ENCODE data around the gene ENO2. TPM values are rescaled to one million over a fixed set of nuclear protein-coding genes. Genes with fewer than 3 reads are reported as not detected.
"Not testable (repeated sequence)": the region's sequence is repeated elsewhere in the genome, so short reads cannot be mapped to it uniquely, and the experiment has no call there.

Gene ENO2
- total RNA-seq, 4 donors from 2014 or later, result 5.0 to 8.0 (median 5.5) TPM

DNA sequence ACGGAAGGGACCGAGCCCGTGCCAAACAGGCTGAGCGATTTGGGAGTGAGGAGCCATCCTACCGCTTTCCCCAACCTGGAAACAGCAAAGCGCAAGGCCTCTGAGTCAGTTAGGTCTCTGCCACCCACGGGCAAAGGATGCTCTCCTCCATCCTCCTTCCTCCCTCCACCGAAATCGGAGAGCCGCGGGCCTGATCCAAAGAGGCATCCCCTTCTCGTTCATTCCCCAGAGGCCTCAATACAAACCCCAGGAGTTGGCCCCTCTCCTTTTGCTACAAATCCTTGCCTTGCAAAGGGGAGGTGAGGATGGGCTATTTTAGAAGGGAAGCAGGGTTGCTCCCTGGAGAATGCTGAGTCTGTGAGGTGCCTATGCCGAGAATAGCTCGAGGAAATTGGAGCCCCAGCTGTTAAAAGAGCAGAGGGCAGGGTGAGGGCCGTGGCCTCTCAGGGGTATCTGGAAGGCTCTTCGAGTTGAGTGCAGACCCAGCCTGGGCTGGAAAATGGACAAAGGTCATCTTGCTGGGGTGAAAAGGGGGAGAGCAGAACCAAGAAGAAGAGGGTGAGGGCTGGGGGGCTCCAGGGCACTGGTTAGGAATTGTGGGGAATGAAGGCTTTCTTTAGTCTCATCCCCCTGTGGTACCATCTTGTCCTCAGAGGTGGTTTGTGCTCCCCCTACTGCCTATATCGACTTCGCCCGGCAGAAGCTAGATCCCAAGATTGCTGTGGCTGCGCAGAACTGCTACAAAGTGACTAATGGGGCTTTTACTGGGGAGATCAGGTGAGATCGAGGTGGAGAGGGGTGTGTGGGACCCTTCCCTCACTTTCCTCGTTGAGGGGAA, 46.0 kb upstream of the ENO2 start:
- Histone ChIP-seq H3K4me1 (peaks cover 35 to 62% (median 41%) of the 10 kb centered on the region in 3 donors), H3K27me3 (no peaks in the 10 kb centered on the region), H3K36me3 (peaks cover 18 to 60% (median 19%) of the 10 kb centered on the region in 3 donors), H3K27ac (peak overlapping the region; percentile 94 to 100 (median 98)), H3K9me3 (no peaks in the 10 kb centered on the region), H3K4me3 (peak overlapping the region; percentile 90 to 100 (median 96))
- intact Hi-C loops (cut with DNase I), result no loop called here
- 12 to 14% methylated on average over 7 to 14 of the region's 22 CpGs for WGBS, 2 donors
- DNase-seq, result no peak
- TF ChIP-seq, protein P1, sequence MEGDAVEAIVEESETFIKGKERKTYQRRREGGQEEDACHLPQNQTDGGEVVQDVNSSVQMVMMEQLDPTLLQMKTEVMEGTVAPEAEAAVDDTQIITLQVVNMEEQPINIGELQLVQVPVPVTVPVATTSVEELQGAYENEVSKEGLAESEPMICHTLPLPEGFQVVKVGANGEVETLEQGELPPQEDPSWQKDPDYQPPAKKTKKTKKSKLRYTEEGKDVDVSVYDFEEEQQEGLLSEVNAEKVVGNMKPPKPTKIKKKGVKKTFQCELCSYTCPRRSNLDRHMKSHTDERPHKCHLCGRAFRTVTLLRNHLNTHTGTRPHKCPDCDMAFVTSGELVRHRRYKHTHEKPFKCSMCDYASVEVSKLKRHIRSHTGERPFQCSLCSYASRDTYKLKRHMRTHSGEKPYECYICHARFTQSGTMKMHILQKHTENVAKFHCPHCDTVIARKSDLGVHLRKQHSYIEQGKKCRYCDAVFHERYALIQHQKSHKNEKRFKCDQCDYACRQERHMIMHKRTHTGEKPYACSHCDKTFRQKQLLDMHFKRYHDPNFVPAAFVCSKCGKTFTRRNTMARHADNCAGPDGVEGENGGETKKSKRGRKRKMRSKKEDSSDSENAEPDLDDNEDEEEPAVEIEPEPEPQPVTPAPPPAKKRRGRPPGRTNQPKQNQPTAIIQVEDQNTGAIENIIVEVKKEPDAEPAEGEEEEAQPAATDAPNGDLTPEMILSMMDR (IDR thresholded peaks at IDR 0.05), result no peak
- no peak for TF ChIP-seq POLR2A (IDR thresholded peaks at IDR 0.05)

DNA sequence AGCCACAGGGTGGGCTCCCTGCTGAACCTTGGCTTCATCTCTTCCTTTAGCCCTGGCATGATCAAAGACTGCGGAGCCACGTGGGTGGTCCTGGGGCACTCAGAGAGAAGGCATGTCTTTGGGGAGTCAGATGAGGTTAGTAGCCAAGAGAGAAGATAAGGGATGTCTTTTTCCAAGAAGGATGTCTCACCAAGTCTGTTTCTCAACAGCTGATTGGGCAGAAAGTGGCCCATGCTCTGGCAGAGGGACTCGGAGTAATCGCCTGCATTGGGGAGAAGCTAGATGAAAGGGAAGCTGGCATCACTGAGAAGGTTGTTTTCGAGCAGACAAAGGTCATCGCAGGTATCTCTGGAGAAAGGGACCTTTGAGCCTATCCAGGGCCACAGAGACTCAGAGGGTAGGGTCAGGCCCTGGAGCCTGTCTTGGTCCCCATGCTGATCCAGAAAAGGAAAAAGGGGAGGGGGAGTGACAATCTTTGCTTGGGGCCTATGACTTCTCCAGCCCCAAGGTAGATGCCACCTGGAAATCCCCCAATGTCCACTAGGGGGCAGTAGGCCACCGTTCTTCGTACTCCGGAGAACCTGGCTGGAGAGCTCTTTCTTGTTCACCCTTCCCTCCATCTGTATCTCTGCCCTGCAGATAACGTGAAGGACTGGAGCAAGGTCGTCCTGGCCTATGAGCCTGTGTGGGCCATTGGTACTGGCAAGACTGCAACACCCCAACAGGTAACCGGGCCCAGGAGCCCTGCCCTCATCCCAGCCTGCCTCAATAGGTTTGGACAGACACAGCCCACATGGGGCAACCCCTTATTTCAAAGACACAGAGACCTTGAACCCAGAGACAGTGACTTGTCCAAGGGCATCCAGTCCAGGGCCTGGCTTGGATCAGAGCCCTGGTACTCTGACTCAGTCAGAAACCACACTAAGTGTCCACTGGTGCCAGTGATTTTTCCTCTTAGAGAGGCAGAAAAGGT, 45.0 kb upstream of the ENO2 start:
- peaks cover 41 to 72% (median 42%) of the 10 kb centered on the region in 3 donors for H3K4me1 ChIP-seq
- 17 to 21% methylated on average over 9 to 12 of the region's 12 CpGs for WGBS, 2 donors
- H3K27ac ChIP-seq, result peak overlapping the region; percentile 94 to 100 (median 98)

DNA sequence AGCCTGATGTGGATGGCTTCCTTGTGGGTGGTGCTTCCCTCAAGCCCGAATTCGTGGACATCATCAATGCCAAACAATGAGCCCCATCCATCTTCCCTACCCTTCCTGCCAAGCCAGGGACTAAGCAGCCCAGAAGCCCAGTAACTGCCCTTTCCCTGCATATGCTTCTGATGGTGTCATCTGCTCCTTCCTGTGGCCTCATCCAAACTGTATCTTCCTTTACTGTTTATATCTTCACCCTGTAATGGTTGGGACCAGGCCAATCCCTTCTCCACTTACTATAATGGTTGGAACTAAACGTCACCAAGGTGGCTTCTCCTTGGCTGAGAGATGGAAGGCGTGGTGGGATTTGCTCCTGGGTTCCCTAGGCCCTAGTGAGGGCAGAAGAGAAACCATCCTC, 44.1 kb upstream of the ENO2 start:
- peaks cover 41 to 76% (median 42%) of the 10 kb centered on the region in 3 donors for H3K4me1 ChIP-seq
- not testable (repeated sequence) for H3K4me3 ChIP-seq, H3K27me3 ChIP-seq, DNase-seq, H3K9me3 ChIP-seq
- intact Hi-C loops (cut with DNase I), result loop anchor here (10.0 kb wide), 1 partner anchor 54 kb away; the partner anchor contains the start of gene ATN1
- peak overlapping the region in 2 of 4 donors; percentile 94 for H3K27ac ChIP-seq
- peaks cover 8 to 42% (median 11%) of the 10 kb centered on the region in 3 donors for H3K36me3 ChIP-seq
- WGBS, 2 donors, result 51 to 67% methylated on average over 2 to 4 of the region's 4 CpGs

More for the DNA sequence above, 45.0 kb upstream of the ENO2 start:
- Histone ChIP-seq H3K4me3 (peak overlapping the region; percentile 90 to 100 (median 96)), H3K27me3 (no peaks in the 10 kb centered on the region), H3K36me3 (peaks cover 12 to 51% (median 19%) of the 10 kb centered on the region in 3 donors), H3K9me3 (no peaks in the 10 kb centered on the region)
- DNase-seq, result no peak
- TF ChIP-seq, protein P1 (IDR thresholded peaks at IDR 0.05), result peak; percentile 84 to 93 (median 92)
- TF ChIP-seq POLR2A (IDR thresholded peaks at IDR 0.05), result no peak
- intact Hi-C loops (cut with DNase I), result loop anchor here (10.0 kb wide), 1 partner anchor 55 kb away; the partner anchor contains the start of gene ATN1

DNA sequence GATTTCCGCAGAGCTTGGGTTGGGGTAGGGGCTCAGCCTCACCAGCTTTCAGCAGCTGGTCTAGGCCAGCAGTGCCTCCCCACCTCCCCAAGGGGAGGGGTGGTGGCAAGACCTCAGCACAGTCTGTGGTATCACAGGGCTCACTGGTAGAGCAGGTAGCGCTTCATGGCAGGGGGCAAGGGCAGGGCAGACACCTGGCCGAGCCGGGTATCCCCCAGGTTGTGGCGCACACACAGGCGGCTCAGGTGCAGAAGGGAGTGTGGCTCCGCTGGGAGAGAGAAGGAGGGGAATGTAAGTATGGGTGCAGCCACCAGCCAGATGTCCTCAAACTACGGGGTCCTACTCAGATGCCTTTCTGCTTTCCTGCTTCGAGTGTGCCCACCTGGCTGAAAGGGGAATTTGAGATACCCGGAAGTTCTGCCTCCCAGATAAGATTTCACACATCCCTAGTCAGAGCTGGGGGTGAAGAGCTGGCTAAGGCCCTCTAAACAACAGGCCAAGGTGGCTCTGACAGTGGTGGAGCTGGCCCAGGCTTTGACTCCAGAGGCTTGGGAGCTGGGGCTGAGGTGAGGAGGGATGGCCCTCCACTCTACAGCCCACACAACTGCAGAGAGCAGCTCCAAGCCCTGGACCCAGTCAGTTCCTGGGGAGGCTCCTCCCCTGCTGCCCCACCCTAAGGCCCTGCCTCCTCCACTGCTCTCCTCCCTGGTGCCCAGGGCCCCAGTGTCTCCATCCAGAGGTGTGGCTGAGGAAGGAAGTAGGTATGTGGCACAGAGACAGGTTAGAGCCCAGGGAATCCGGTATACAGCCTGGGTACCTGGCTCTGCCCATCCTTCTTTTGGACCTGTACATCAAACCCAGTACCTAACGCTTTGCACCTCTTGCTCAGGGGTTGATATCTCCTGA, 43.1 kb upstream of the ENO2 start:
- no peak for DNase-seq
- Histone ChIP-seq H3K4me3 (peak overlapping the region in 3 of 4 donors; percentile 73 to 89 (median 85)), H3K4me1 (peaks cover 41 to 75% (median 42%) of the 10 kb centered on the region in 3 donors), H3K9me3 (no peaks in the 10 kb centered on the region), H3K27me3 (no peaks in the 10 kb centered on the region), H3K36me3 (peaks cover 5 to 37% (median 8%) of the 10 kb centered on the region in 3 donors), H3K27ac (peak overlapping the region; percentile 78 to 94 (median 92))
- intact Hi-C loops (cut with DNase I), result loop anchor here (10.0 kb wide), 1 partner anchor 53 kb away; the partner anchor contains the start of gene ATN1
- TF ChIP-seq POLR2A (IDR thresholded peaks at IDR 0.05), result no peak
- WGBS, 2 donors, result 41 to 52% methylated on average over 7 to 11 of the region's 12 CpGs

All from esophagus squamous epithelium (tissue), 5 donors.